Transverse colon (tissue), 4 donors: ENCODE data around the gene HOXA13. TPM values are rescaled to one million over a fixed set of nuclear protein-coding genes. Genes with fewer than 3 reads are reported as not detected.

Experiments
- DNase-seq: peaks from one replicate; pipeline ENCODE4 v3.0.0-alpha.2; 2019
- H3K27ac ChIP-seq, 4 donors: fragments of 200-600 bp; sonication (generic); 2 replicates each; pipeline ENCODE4 v1.5.1; 2016 to 2018; ENCODE audit warnings: inconsistent platforms in 4 of 4
- H3K27me3 ChIP-seq: fragments of 200-600 bp; sonication (generic); 2 replicates; pipeline ENCODE4 v1.5.1; 2017; ENCODE audit warnings: inconsistent platforms
- H3K36me3 ChIP-seq, 4 donors: fragments of 200-600 bp; sonication (generic); 2 replicates each; pipeline ENCODE4 v1.5.1; 2017 to 2019; ENCODE audit warnings: inconsistent platforms in 4 of 4
- H3K4me1 ChIP-seq, 4 donors: fragments of 200-600 bp; sonication (generic); 2 replicates each; pipeline ENCODE4 v1.5.1; 2017 to 2020; ENCODE audit warnings: inconsistent platforms in 4 of 4
- H3K4me3 ChIP-seq, 4 donors: fragments of 200-600 bp; sonication (generic); 1 replicate in 1 of 4; 2 replicates in 3 of 4; pipeline versions ENCODE4 v1.5.1 to v1.6.1; 2017 to 2019; ENCODE audit warnings: inconsistent platforms in 4 of 4
- H3K9me3 ChIP-seq, 2 donors: fragments of 200-600 bp; sonication (generic); 2 replicates each; pipeline ENCODE4 v1.5.1; 2017 to 2019; ENCODE audit warnings: inconsistent platforms in 2 of 2
- EP300 ChIP-seq: sonication (generic); formaldehyde crosslinking; IDR thresholded peaks from one replicate; pipeline ENCODE4 v1.6.1; 2017; ENCODE audit warnings: antibody characterized with exemption, low read depth
- POLR2A ChIP-seq: fragments of 450-650 bp; IDR thresholded peaks from one replicate; pipeline ENCODE4 v1.6.1; 2016; ENCODE audit warnings: antibody characterized with exemption, mild to moderate bottlenecking, moderate library complexity
- POLR2AphosphoS5 ChIP-seq, 3 donors: sonication (generic); formaldehyde crosslinking; IDR thresholded peaks; one replicate each; pipeline ENCODE4 v1.6.1; 2016; ENCODE audit warnings: antibody characterized with exemption in 3 of 3
- WGBS, 2 donors: methylation state at CpG; one replicate each; pipeline ENCODE4 v1.1.5; 2018; ENCODE audit warnings: low coverage in 1 of 2; 5-methylcytosine and 5-hydroxymethylcytosine counted together
- in situ Hi-C, 4 donors: fragments of 200-750 bp; cut with MboI; loops; one replicate each; pipeline versions ENCODE4 v1.15.0 to v1.15.1; 2017; ENCODE audit warnings: low sequenced_read_pairs in 3 of 4, low pct_ligation_motif_present in 1 of 4, low pct_unique_long_range_greater_than_20kb in 1 of 4
- intact Hi-C: fragments of 100-400 bp; cut with DNase I; formaldehyde crosslinking; loops from one replicate; pipeline ENCODE4 v1.15.1; 2023; ENCODE audit warnings: low total_unique reads
- total RNA-seq, 4 donors: library from RNA; depleted of rRNA; stranded (reverse); fragments of >200 nt; gene quantifications; one replicate each; pipeline ENCODE4 v1.1.0, GENCODE V29; 2016
- TF ChIP-seq, protein P1 (sequence below), 5 experiments: fragments of 200-600 bp in 3 of 5; fragments of 450-650 bp in 2 of 5; sonication (generic) in 3 of 5; IDR thresholded peaks; 1 replicate in 2 of 5; 2 replicates in 3 of 5; pipeline ENCODE4 v1.5.1; 2016 to 2017; ENCODE audit warnings: antibody characterized with exemption in 5 of 5, inconsistent platforms in 3 of 5, mild to moderate bottlenecking in 2 of 5, moderate library complexity in 1 of 5

HOXA13 gene
- total RNA-seq, 4 donors from 2014 or later = 22.5 to 69.9 (median 38.7) TPM

DNA sequence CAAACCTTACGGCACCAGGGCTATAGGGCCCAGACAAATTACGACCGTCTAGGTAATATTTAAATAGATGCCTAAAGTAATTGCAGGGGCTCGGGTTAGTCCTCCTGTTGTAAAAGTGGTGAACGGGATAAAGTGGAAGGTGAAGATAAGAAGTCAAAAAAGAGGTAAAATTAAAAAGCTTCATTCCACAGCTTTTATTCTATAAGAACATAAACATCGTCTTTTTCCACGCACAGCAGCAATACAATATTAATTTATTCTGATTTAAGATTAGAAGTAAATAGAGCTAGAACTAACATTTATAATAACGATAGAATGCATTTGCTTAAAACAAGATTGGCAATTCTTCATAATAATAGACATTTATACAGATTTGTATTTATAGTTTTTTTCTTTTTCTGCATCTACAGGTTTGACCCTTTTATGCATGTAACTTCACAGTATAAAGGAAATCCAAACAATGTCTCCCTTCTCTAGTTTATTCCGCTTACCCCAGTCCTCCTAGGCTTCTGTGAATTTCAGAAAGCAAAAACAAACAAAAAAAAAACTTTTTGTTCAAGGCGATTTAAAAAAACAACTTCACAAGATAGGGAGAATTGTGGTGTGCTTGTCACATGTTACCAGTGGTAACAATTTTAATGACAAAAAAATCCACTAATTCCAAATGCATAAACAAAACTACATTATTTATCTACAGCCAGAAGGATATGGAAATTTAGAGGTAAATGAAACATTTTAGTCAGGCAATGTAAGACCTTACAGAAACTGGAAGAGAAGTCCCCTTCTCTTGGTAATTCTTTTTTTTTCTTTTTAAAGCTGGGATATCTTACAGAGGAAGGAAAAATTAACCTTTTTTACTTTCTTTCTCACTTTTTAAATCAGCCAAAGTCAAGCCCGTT lies 29.2 kb downstream of the HOXA13 start:
- no peak for TF ChIP-seq EP300
- TF ChIP-seq, protein P1, sequence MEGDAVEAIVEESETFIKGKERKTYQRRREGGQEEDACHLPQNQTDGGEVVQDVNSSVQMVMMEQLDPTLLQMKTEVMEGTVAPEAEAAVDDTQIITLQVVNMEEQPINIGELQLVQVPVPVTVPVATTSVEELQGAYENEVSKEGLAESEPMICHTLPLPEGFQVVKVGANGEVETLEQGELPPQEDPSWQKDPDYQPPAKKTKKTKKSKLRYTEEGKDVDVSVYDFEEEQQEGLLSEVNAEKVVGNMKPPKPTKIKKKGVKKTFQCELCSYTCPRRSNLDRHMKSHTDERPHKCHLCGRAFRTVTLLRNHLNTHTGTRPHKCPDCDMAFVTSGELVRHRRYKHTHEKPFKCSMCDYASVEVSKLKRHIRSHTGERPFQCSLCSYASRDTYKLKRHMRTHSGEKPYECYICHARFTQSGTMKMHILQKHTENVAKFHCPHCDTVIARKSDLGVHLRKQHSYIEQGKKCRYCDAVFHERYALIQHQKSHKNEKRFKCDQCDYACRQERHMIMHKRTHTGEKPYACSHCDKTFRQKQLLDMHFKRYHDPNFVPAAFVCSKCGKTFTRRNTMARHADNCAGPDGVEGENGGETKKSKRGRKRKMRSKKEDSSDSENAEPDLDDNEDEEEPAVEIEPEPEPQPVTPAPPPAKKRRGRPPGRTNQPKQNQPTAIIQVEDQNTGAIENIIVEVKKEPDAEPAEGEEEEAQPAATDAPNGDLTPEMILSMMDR (IDR thresholded peaks at IDR 0.05) = no peak
- WGBS, 2 donors = 7 to 15% methylated on average over 11 of the region's 11 CpGs
- H3K27ac ChIP-seq = peak overlapping the region; percentile 95 to 99 (median 98)
- H3K4me1 ChIP-seq = peaks cover 0 to 40% (median 24%) of the 10 kb centered on the region in 4 donors
- no peaks in the 10 kb centered on the region for H3K9me3 ChIP-seq
- peak overlapping the region; percentile 58 to 69 (median 64) for H3K4me3 ChIP-seq
- in situ Hi-C loops (loop anchor here in 3 of 4 donors (25.0 kb wide), 3 partner anchors 808 to 1308 kb away; no protein-coding TSS in a partner anchor), intact Hi-C loops (no loop called here)
- no peaks in the 10 kb centered on the region for H3K36me3 ChIP-seq
- no peak for DNase-seq
- H3K27me3 ChIP-seq = peaks cover 65% of the 10 kb centered on the region

DNA sequence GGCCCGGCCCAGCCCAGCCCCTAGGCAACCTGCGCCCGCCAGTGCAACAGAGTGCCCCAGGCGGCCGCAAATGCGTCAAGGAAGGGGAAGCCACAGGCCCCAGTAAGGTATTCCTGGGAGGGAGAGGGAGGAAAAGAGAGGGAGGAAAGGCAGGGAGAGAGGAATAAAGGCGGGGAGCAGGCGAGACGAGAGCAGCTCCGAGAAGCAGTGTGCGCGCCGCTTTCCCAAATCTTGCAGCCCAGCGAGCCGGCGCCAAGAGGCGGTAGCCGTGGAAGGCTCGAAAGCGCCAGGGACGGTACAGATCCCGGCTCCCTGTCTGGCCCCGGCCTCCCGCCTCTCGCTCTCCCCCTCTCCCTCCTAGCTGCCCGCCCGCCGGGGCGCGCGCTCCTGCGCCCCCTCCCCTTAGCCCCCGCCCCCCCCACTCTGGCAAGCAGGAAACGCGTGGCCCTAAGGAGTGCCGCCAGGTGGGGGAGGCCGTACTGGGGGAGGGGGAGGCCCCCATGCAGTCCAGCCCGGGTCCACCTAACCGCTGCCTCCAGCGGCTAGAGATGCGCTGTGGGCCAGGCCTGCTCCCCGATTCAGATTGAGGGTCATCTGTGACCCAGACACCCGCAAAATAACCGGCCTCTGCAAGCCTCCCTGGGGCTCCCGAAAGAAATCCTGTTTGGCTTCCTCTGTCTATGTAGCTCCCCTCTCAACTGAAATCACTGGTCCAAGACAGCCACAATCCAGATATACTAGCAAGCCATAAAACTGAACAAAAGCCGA lies 30.0 kb downstream of the HOXA13 start:
- intact Hi-C loops = loop anchor here (10.0 kb wide), 1 partner anchor 1315 kb away; no protein-coding TSS in a partner anchor
- H3K36me3 ChIP-seq = no peaks in the 10 kb centered on the region
- 0 to 14% methylated on average over 1 to 44 of the region's 46 CpGs for WGBS, 2 donors
- TF ChIP-seq POLR2AphosphoS5 (IDR thresholded peaks at IDR 0.05) (peak in 2 of 3 donors; percentile 28 to 48), EP300 (no peak), POLR2A (peak; percentile 34)
- TF ChIP-seq, protein P1 (IDR thresholded peaks at IDR 0.05) = no peak
- DNase-seq = peak; percentile 28
- peaks cover 62% of the 10 kb centered on the region for H3K27me3 ChIP-seq
- H3K4me1 ChIP-seq = peaks cover 0 to 37% (median 16%) of the 10 kb centered on the region in 4 donors
- peak overlapping the region; percentile 95 to 99 (median 98) for H3K27ac ChIP-seq
- in situ Hi-C loops = loop anchor here in 3 of 4 donors (25.0 kb wide), 3 partner anchors 808 to 1308 kb away; no protein-coding TSS in a partner anchor
- H3K4me3 ChIP-seq = peak overlapping the region; percentile 58 to 69 (median 64)
- no peaks in the 10 kb centered on the region for H3K9me3 ChIP-seq

DNA sequence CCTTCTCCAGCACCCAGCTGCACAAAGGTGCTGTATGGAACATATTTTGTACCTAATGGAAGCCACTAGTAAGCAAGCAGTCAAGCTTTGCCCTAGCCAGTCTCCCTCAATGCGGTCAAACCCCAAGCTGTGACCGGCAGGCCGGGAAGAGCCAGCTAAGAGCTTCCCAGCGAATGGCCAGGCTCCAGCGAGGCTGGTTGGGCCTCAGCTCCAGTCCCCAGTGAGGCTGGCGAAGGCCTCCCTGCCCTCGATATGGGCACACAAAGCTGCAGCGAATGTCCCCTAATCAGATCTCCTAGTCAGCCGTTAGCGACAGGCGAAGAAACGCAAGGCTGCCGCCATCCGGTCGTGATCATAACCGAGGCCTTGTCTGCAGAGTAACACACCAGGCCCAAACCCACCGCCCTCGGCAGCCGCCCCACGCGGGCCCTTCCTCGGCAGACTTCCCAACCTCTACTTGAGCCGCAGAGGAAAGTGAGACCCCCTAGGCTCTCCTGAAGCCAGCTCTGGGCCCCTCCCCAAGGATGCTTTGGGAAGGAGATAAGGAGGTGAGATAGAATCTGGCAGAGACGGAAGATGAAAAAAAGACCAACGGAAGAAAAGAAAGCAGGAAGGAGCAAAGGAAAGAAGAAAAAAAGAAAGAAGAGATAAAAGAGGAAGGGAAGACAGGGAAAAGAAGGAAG lies 31.5 kb downstream of the HOXA13 start:
- WGBS, 2 donors = 11 to 17% methylated on average over 2 to 25 of the region's 25 CpGs
- in situ Hi-C loops (loop anchor here in 3 of 4 donors (25.0 kb wide), 3 partner anchors 806 to 1306 kb away; no protein-coding TSS in a partner anchor), intact Hi-C loops (loop anchor here (10.0 kb wide), 1 partner anchor 1314 kb away; no protein-coding TSS in a partner anchor)
- H3K27me3 ChIP-seq = peaks cover 49% of the 10 kb centered on the region
- DNase-seq = no peak
- H3K4me3 ChIP-seq = peak overlapping the region; percentile 11 to 67 (median 60)
- TF ChIP-seq POLR2AphosphoS5 (IDR thresholded peaks at IDR 0.05) (peak; percentile 9 to 67 (median 40)), EP300 (no peak)
- TF ChIP-seq, protein P1 (IDR thresholded peaks at IDR 0.05) = no peak
- no peaks in the 10 kb centered on the region for H3K36me3 ChIP-seq
- no peaks in the 10 kb centered on the region for H3K9me3 ChIP-seq
- peaks cover 0 to 30% (median 12%) of the 10 kb centered on the region in 4 donors for H3K4me1 ChIP-seq
- H3K27ac ChIP-seq = peak overlapping the region; percentile 95 to 99 (median 98)
